ENCODE measurements around the gene TARS3.

TARS3 gene

GRCh38 chr15:101723171-101723873, 951 bp downstream of the TARS3 start:
- H3K4me3 ChIP-seq (ENCODE audit: low read length): peak overlapping the region; percentile 95
- no peak for TF ChIP-seq ZNF274 (IDR thresholded peaks at IDR 0.05; ENCODE audit: low read depth, low read length)

- no peak overlapping the region for H3K4me3 ChIP-seq (ENCODE audit: low read length)
- no peak for TF ChIP-seq ZNF274 (IDR thresholded peaks at IDR 0.05; ENCODE audit: low read depth, low read length)
These were observed 5.4 kb downstream of the TARS3 start for GRCh38 chr15:101718896-101719295.

GRCh38 chr15:101712078-101712477, 12.2 kb downstream of the TARS3 start:
- H3K4me3 ChIP-seq (ENCODE audit: low read length): no peak overlapping the region
- TF ChIP-seq ZNF274 (IDR thresholded peaks at IDR 0.05; ENCODE audit: low read depth, low read length): no peak

- no peak overlapping the region for H3K4me3 ChIP-seq (ENCODE audit: low read length)
- TF ChIP-seq ZNF274 (IDR thresholded peaks at IDR 0.05; ENCODE audit: low read depth, low read length): no peak
These were observed 13.5 kb downstream of the TARS3 start for GRCh38 chr15:101710806-101711205.

GRCh38 chr15:101709466-101709865, 14.8 kb downstream of the TARS3 start:
- no peak for TF ChIP-seq ZNF274 (IDR thresholded peaks at IDR 0.05; ENCODE audit: low read depth, low read length)
- no peak overlapping the region for H3K4me3 ChIP-seq (ENCODE audit: low read length)

- H3K4me3 ChIP-seq (ENCODE audit: low read length): no peak overlapping the region
- TF ChIP-seq ZNF274 (IDR thresholded peaks at IDR 0.05; ENCODE audit: low read depth, low read length): no peak
These were observed 16.3 kb downstream of the TARS3 start for GRCh38 chr15:101707983-101708382.

GRCh38 chr15:101702077-101702476, 22.2 kb downstream of the TARS3 start:
- no peak for TF ChIP-seq ZNF274 (IDR thresholded peaks at IDR 0.05; ENCODE audit: low read depth, low read length)
- H3K4me3 ChIP-seq (ENCODE audit: low read length): no peak overlapping the region

GRCh38 chr15:101698314-101698713, 26.0 kb downstream of the TARS3 start:
- no peak overlapping the region for H3K4me3 ChIP-seq (ENCODE audit: low read length)
- TF ChIP-seq ZNF274 (IDR thresholded peaks at IDR 0.05; ENCODE audit: low read depth, low read length): no peak

GRCh38 chr15:101697488-101697887, 26.8 kb downstream of the TARS3 start:
- TF ChIP-seq ZNF274 (IDR thresholded peaks at IDR 0.05; ENCODE audit: low read depth, low read length): no peak
- H3K4me3 ChIP-seq (ENCODE audit: low read length): no peak overlapping the region

GRCh38 chr15:101696829-101697228, 27.4 kb downstream of the TARS3 start:
- H3K4me3 ChIP-seq (ENCODE audit: low read length): no peak overlapping the region
- TF ChIP-seq ZNF274 (IDR thresholded peaks at IDR 0.05; ENCODE audit: low read depth, low read length): no peak

- no peak for TF ChIP-seq ZNF274 (IDR thresholded peaks at IDR 0.05; ENCODE audit: low read depth, low read length)
- H3K4me3 ChIP-seq (ENCODE audit: low read length): no peak overlapping the region
These were observed 30.0 kb downstream of the TARS3 start for GRCh38 chr15:101694261-101694660.

GRCh38 chr15:101692801-101693598, 31.3 kb downstream of the TARS3 start:
- TF ChIP-seq ZNF274 (IDR thresholded peaks at IDR 0.05; ENCODE audit: low read depth, low read length): no peak
- H3K4me3 ChIP-seq (ENCODE audit: low read length): no peak overlapping the region

GRCh38 chr15:101689901-101690300, 34.4 kb downstream of the TARS3 start:
- H3K4me3 ChIP-seq (ENCODE audit: low read length): no peak overlapping the region

GRCh38 chr15:101686718-101687117, 37.6 kb downstream of the TARS3 start:
- no peak overlapping the region for H3K4me3 ChIP-seq (ENCODE audit: low read length)
- no peak for TF ChIP-seq ZNF274 (IDR thresholded peaks at IDR 0.05; ENCODE audit: low read depth, low read length)

More at GRCh38 chr15:101689901-101690300, 34.4 kb downstream of the TARS3 start:
- no peak for TF ChIP-seq ZNF274 (IDR thresholded peaks at IDR 0.05; ENCODE audit: low read depth, low read length)

GRCh38 chr15:101684877-101685276, 39.4 kb downstream of the TARS3 start:
- no peak overlapping the region for H3K4me3 ChIP-seq (ENCODE audit: low read length)
- no peak for TF ChIP-seq ZNF274 (IDR thresholded peaks at IDR 0.05; ENCODE audit: low read depth, low read length)
